ENCODE measurements around the gene MYLK.

Gene MYLK

GRCh38 chr3:123584988-123585937 is 298.9 kb downstream of the MYLK start, which contains the start of gene HACD2:
Gene HACD2 (minus strand): TSS chr3:123585053. CDS start chr3:123585027, 26 bp downstream.
- TF ChIP-seq, protein P1, sequence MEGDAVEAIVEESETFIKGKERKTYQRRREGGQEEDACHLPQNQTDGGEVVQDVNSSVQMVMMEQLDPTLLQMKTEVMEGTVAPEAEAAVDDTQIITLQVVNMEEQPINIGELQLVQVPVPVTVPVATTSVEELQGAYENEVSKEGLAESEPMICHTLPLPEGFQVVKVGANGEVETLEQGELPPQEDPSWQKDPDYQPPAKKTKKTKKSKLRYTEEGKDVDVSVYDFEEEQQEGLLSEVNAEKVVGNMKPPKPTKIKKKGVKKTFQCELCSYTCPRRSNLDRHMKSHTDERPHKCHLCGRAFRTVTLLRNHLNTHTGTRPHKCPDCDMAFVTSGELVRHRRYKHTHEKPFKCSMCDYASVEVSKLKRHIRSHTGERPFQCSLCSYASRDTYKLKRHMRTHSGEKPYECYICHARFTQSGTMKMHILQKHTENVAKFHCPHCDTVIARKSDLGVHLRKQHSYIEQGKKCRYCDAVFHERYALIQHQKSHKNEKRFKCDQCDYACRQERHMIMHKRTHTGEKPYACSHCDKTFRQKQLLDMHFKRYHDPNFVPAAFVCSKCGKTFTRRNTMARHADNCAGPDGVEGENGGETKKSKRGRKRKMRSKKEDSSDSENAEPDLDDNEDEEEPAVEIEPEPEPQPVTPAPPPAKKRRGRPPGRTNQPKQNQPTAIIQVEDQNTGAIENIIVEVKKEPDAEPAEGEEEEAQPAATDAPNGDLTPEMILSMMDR (IDR thresholded peaks at IDR 0.05; ENCODE audit: insufficient read depth, missing control alignments), result no peak
- DNase-seq (ENCODE audit: insufficient read length, low spot score), result peak; percentile 41
- no peak for FAIRE-seq

DNA sequence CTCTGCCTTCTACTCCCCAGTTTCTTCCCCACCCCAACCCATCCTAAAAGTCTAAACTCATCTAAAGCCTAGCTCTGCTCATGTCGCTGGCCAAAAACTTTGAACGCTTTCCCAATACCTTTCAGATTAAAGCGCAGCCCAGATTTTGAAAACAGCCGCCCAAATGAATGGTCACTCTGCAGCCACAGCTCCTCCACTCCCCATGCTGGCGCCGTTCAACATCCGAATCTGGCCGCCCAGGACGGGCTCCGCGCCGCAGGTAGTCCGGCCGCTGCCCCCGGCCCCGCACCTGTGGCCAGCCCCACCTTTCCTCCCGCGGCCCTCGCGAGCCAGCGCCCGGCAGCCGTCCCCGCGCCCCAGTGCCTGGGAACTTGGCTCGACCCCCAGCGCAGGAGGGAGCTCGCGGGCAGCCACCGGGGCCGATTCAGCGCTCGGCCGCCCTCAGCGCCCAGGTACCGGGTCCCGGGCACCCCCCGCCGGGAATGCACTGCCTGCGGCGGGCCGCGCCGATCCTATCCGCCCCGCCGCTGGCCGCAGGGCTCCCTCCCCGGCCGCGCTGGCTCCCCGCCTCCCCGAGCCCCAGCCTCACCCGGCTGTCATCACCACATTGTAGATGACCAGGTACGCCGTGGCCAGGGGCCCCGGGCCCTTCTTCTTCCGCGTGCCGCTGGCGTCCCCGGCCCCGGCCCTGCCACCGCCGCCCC is 299.7 kb downstream of the MYLK start:
- no peak for DNase-seq (ENCODE audit: insufficient read length, low spot score)

DNA sequence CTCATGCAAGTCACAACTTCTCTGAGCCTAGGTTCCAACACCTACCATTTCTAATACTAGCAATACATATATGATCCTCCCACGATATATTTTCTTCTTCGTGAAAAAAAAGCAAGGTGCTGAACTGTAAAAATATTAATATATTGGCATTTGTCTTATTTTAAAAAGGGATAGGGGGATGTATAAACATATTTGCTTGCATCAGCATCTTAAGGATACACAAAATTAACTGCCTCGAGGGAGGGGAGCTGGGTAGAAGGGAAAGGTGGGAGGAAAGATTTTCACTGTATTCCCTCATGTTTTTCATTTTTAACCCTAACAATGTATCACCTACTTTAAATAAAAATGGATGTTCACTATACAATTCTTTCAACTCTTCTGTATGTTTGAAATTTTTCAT is 300.6 kb downstream of the MYLK start:
- TF ChIP-seq, protein P1 (IDR thresholded peaks at IDR 0.05; ENCODE audit: insufficient read depth, missing control alignments), result no peak
- FAIRE-seq, result no peak

More for the DNA sequence above, 299.7 kb downstream of the MYLK start:
- no peak for FAIRE-seq
- TF ChIP-seq, protein P1 (IDR thresholded peaks at IDR 0.05; ENCODE audit: insufficient read depth, missing control alignments), result no peak

GRCh38 chr3:123582315-123582714 is 301.8 kb downstream of the MYLK start:
- TF ChIP-seq, protein P1 (IDR thresholded peaks at IDR 0.05; ENCODE audit: insufficient read depth, missing control alignments), result no peak
- DNase-seq (ENCODE audit: insufficient read length, low spot score), result no peak
- no peak for FAIRE-seq

More for the DNA sequence above, 300.6 kb downstream of the MYLK start:
- no peak for DNase-seq (ENCODE audit: insufficient read length, low spot score)

GRCh38 chr3:123576122-123576521 is 308.0 kb downstream of the MYLK start:
- DNase-seq (ENCODE audit: insufficient read length, low spot score) (no peak), FAIRE-seq (no peak)
- TF ChIP-seq, protein P1 (IDR thresholded peaks at IDR 0.05; ENCODE audit: insufficient read depth, missing control alignments), result no peak

GRCh38 chr3:123571973-123572365 is 312.2 kb downstream of the MYLK start:
- FAIRE-seq, result peak; percentile 25
- no peak for DNase-seq (ENCODE audit: insufficient read length, low spot score)
- TF ChIP-seq, protein P1 (IDR thresholded peaks at IDR 0.05; ENCODE audit: insufficient read depth, missing control alignments), result no peak

All from D721Med (cell line).